DND-41 (cell line): ENCODE data around the gene AGFG2.

Experiments
- ATAC-seq: fragments of 200-7000 bp; cut with Tn5 transposase; 3 replicates; pipeline ENCODE4 v1.9.1; 2021; ENCODE audit warnings: low read depth; ENCODE audit not compliant: insufficient read depth
- DNase-seq: peaks from one replicate; pipeline ENCODE4 v3.0.0-alpha.2; 2020
- H2AFZ ChIP-seq: 2 replicates; pipeline ENCODE4 v1.6.0; 2012; ENCODE audit warnings: low read depth, low read length
- H3K27ac ChIP-seq: 2 replicates; pipeline ENCODE4 v1.5.1; 2012; ENCODE audit warnings: low read length, inconsistent platforms
- H3K27me3 ChIP-seq: fragments of 200-600 bp; sonication (generic); 2 replicates; pipeline ENCODE4 v1.6.0; 2012; ENCODE audit warnings: low read length, mild to moderate bottlenecking, inconsistent platforms; ENCODE audit not compliant: insufficient read depth, poor library complexity
- H3K36me3 ChIP-seq: 2 replicates; pipeline ENCODE4 v1.5.1; 2012; ENCODE audit warnings: low read length, inconsistent platforms; ENCODE audit not compliant: insufficient read depth
- H3K4me1 ChIP-seq: 2 replicates; pipeline ENCODE4 v1.5.1; 2012; ENCODE audit warnings: mild to moderate bottlenecking, low read length; ENCODE audit not compliant: insufficient read depth
- H3K4me2 ChIP-seq: 2 replicates; pipeline ENCODE4 v1.6.0; 2012; ENCODE audit warnings: mild to moderate bottlenecking, moderate library complexity, low read length, inconsistent platforms; ENCODE audit not compliant: insufficient read depth
- H3K4me3 ChIP-seq, 2 experiments: fragments of 200-600 bp in 1 of 2; shearing (Covaris generic) in 1 of 2; 2 replicates each; pipeline ENCODE4 v1.5.1; 2012 to 2016; ENCODE audit warnings: inconsistent platforms in 2 of 2, low read length in 2 of 2, mild to moderate bottlenecking in 2 of 2, low read depth in 1 of 2, moderate library complexity in 1 of 2
- H3K79me2 ChIP-seq: 2 replicates; pipeline ENCODE4 v1.6.0; 2012; ENCODE audit warnings: low read length, inconsistent platforms; ENCODE audit not compliant: insufficient read depth
- H3K9ac ChIP-seq: 2 replicates; pipeline ENCODE4 v1.6.0; 2012; ENCODE audit warnings: low read depth, mild to moderate bottlenecking, inconsistent platforms, low read length, moderate library complexity
- H3K9me3 ChIP-seq: 2 replicates; pipeline ENCODE4 v1.5.1; 2012; ENCODE audit warnings: low read length, moderate library complexity, mild to moderate bottlenecking, inconsistent platforms; ENCODE audit not compliant: insufficient read depth, severe bottlenecking
- H4K20me1 ChIP-seq: 2 replicates; pipeline ENCODE4 v1.6.0; 2012; ENCODE audit warnings: low read length; ENCODE audit not compliant: insufficient read depth
- EZH2 ChIP-seq: IDR thresholded peaks from 3 replicates; pipeline ENCODE4 v1.6.1; 2012; ENCODE audit warnings: borderline replicate concordance, low read depth, mild to moderate bottlenecking, moderate library complexity, low read length, inconsistent platforms; ENCODE audit not compliant: severe bottlenecking
- TF ChIP-seq, protein P1 (sequence below): IDR thresholded peaks from 2 replicates; pipeline ENCODE4 v1.5.1; 2012; ENCODE audit warnings: borderline replicate concordance, low read length, moderate library complexity, mild to moderate bottlenecking; ENCODE audit not compliant: poor library complexity, severe bottlenecking; ENCODE audit errors: extremely low read depth

The AGFG2 gene

DNA sequence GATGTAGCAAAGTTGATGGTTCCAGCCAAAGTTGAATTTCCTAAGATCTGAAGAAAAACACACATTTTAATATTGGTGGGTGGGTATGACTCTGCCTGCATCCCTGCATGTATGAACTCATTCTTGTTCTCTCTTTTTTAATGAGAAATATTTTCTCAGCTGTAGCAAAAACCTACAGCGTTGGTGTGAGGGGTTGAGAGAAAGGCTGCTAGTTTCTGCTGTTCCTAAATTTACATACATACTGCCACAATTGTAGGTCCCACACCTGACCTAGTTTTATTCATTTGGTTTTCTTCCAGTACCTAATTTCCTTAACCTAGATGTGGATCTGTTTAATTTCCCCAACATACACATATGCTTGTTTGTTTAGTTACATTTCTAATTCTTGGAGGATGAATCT, 4.6 kb downstream of the AGFG2 start:
- Histone ChIP-seq H3K4me3 (no peak overlapping the region), H3K27me3 (no peaks in the 10 kb centered on the region), H3K36me3 (peaks cover under 1% of the 10 kb centered on the region; the same call in 1 of the 2 replicates), H4K20me1 (peaks cover 16% of the 10 kb centered on the region; the same call in 1 of the 2 replicates), H3K9me3 (no peaks in the 10 kb centered on the region), H3K4me2 (no peak overlapping the region), H3K9ac (no peak overlapping the region), H2AFZ (no peak overlapping the region), H3K79me2 (peaks cover 33% of the 10 kb centered on the region), H3K4me1 (peaks cover 14% of the 10 kb centered on the region), H3K27ac (no peak overlapping the region)
- no peak for ATAC-seq
- no peak for DNase-seq
- TF ChIP-seq, protein P1, sequence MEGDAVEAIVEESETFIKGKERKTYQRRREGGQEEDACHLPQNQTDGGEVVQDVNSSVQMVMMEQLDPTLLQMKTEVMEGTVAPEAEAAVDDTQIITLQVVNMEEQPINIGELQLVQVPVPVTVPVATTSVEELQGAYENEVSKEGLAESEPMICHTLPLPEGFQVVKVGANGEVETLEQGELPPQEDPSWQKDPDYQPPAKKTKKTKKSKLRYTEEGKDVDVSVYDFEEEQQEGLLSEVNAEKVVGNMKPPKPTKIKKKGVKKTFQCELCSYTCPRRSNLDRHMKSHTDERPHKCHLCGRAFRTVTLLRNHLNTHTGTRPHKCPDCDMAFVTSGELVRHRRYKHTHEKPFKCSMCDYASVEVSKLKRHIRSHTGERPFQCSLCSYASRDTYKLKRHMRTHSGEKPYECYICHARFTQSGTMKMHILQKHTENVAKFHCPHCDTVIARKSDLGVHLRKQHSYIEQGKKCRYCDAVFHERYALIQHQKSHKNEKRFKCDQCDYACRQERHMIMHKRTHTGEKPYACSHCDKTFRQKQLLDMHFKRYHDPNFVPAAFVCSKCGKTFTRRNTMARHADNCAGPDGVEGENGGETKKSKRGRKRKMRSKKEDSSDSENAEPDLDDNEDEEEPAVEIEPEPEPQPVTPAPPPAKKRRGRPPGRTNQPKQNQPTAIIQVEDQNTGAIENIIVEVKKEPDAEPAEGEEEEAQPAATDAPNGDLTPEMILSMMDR: no peak
- TF ChIP-seq EZH2: no peak

DNA sequence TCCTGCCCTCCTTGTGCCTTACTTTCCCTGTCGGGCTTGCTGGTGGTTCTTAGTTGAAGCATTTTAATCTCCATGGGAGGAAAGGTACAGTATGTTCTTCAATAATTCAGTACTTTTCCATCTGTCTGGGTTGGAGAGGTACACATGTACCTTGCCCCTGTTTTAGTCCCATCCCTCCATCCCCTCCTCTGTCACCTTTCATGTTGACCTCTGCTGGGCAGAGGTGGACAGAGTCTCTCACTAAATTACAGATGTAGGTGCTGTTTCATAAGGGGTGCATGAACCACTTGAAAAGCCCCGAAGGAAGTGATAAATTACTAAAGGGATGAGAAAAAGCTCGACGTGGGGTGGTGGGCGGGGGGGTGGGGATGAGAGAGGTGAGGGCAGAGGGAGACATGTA, 5.4 kb downstream of the AGFG2 start:
- Histone ChIP-seq H3K27ac (no peak overlapping the region), H3K4me1 (peaks cover 14% of the 10 kb centered on the region), H3K4me3 (no peak overlapping the region), H3K9ac (no peak overlapping the region), H3K9me3 (no peaks in the 10 kb centered on the region), H3K27me3 (no peaks in the 10 kb centered on the region), H2AFZ (no peak overlapping the region), H4K20me1 (peaks cover 16% of the 10 kb centered on the region; the same call in 1 of the 2 replicates), H3K36me3 (peaks cover 8% of the 10 kb centered on the region), H3K79me2 (peaks cover 33% of the 10 kb centered on the region), H3K4me2 (no peak overlapping the region)
- no peak for DNase-seq
- no peak for ATAC-seq
- no peak for TF ChIP-seq EZH2
- TF ChIP-seq, protein P1: no peak

DNA sequence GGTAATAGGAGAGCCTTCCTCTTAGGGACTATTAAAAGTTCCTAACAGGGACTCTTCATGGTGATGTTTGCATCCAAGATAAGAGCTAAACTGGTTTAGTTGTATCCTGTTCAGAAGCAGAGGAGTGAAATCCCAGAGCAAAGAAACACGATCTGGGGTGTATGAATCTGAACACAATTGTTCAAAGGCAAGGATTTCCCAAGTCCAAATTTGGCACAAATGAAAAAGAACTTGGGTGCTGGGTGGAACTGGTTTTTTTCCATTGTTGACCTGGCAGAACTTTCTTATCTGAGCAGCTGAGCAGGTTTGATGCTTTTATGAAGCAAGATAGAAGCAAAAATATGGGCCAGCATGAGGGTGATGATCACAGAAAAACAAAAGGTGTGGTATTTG, 6.0 kb downstream of the AGFG2 start:
- peaks cover 13% of the 10 kb centered on the region; the same call in 1 of the 2 replicates for H4K20me1 ChIP-seq
- ATAC-seq (no peak), DNase-seq (no peak)
- no peak overlapping the region; the same call in 1 of the 2 replicates for H3K9ac ChIP-seq
- TF ChIP-seq, protein P1: no peak
- H3K79me2 ChIP-seq: peaks cover 28% of the 10 kb centered on the region
- peaks cover 8% of the 10 kb centered on the region for H3K36me3 ChIP-seq
- H3K27ac ChIP-seq: no peak overlapping the region
- no peaks in the 10 kb centered on the region for H3K27me3 ChIP-seq
- H3K4me2 ChIP-seq: no peak overlapping the region
- no peak overlapping the region for H2AFZ ChIP-seq
- no peaks in the 10 kb centered on the region for H3K9me3 ChIP-seq
- peaks cover 10% of the 10 kb centered on the region for H3K4me1 ChIP-seq
- H3K4me3 ChIP-seq: no peak overlapping the region
